ENCODE results near the gene KIT. TPM values are rescaled to one million over a fixed set of nuclear protein-coding genes. Genes with fewer than 3 reads are reported as not detected.
A peak's percentile ranks its signal among the peaks of the same experiment; 100 is the strongest.

KIT gene
- total and polyA plus RNA-seq, 4 donors, result 18.2 to 38.6 (median 24.6) TPM

DNA sequence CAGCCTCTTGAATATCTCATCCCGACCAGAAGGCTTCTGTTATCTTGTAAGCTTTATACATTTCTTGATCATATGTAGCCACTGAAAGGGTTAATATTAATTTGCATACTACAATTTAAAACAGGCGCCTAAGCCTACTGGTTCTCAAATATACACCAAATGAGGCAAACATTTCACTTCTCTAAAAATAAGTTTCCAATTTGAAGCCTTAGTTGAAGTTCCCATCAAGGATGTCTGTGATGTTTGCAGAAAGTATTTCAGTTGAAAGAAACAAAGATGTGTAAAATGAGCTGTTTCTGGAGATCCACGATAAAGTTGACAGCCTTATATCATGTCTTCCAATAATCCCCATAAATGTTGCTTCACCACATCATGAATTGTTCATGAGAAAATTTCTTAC lies 70.6 kb downstream of the KIT start:
- no peak for DNase-seq (ENCODE audit: low read depth in 4 of 6, low spot score in 6 of 6)
- no CpG with 5 or more reads among the region's 3 CpGs for WGBS (ENCODE audit: insufficient coverage)
- no peak overlapping the region for H3K27ac ChIP-seq (ENCODE audit: low read depth, low read length)
- H3K27me3 ChIP-seq (ENCODE audit: control insufficient read depth, insufficient read depth, low read length), result no peaks in the 10 kb centered on the region
- H3K36me3 ChIP-seq (ENCODE audit: control insufficient read depth, insufficient read depth, low read length), result no peaks in the 10 kb centered on the region
- H3K4me1 ChIP-seq (ENCODE audit: control insufficient read depth, insufficient read depth, low read length), result peaks cover under 1% of the 10 kb centered on the region
- no peaks in the 10 kb centered on the region for H3K9me3 ChIP-seq (ENCODE audit: control insufficient read depth, insufficient read depth, low read length)
- H3K4me3 ChIP-seq (ENCODE audit: low read depth, low read length), result no peak overlapping the region

DNA sequence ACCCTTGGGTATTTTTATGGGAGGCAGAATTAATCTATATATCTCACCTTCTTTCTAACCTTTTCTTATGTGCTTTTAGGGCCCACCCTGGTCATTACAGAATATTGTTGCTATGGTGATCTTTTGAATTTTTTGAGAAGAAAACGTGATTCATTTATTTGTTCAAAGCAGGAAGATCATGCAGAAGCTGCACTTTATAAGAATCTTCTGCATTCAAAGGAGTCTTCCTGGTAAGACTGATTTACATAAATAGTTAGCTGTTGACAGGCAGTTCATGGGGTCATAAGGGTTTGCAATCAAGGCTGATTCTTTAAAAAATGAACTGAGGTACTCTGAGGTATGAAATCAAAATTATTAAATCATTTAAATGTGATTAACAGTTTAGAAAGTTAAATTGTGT lies 71.5 kb downstream of the KIT start:
- no peaks in the 10 kb centered on the region for H3K27me3 ChIP-seq (ENCODE audit: control insufficient read depth, insufficient read depth, low read length)
- H3K36me3 ChIP-seq (ENCODE audit: control insufficient read depth, insufficient read depth, low read length), result no peaks in the 10 kb centered on the region
- H3K4me3 ChIP-seq (ENCODE audit: low read depth, low read length), result no peak overlapping the region
- WGBS (ENCODE audit: insufficient coverage), result no CpG with 5 or more reads among the region's 1 CpG
- no peak overlapping the region for H3K27ac ChIP-seq (ENCODE audit: low read depth, low read length)
- DNase-seq (ENCODE audit: low read depth in 4 of 6, low spot score in 6 of 6), result no peak
- H3K4me1 ChIP-seq (ENCODE audit: control insufficient read depth, insufficient read depth, low read length), result no peaks in the 10 kb centered on the region
- H3K9me3 ChIP-seq (ENCODE audit: control insufficient read depth, insufficient read depth, low read length), result no peaks in the 10 kb centered on the region

DNA sequence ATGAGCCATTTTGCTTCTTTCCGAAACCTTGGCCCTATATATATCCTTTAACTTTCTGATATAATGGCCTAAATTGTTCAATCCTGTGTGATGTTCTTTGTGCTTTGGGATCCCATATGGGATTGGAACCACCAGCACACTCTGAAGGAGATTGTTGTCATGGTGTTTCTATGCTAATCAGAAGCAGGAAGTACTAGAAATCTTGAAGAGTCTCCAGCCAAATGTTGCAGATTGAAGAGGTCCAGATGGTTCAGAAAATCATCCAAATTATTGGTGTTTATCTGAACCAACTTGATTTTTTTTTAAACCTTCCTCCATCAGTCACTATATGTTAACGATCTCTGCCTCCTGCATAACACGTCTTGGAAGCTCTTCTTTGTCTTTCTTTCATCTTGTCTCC lies 72.8 kb downstream of the KIT start:
- WGBS (ENCODE audit: insufficient coverage), result no CpG with 5 or more reads among the region's 3 CpGs
- no peaks in the 10 kb centered on the region for H3K4me1 ChIP-seq (ENCODE audit: control insufficient read depth, insufficient read depth, low read length)
- DNase-seq (ENCODE audit: low read depth in 4 of 6, low spot score in 6 of 6), result peak in 1 of 6 donors; percentile 56

DNA sequence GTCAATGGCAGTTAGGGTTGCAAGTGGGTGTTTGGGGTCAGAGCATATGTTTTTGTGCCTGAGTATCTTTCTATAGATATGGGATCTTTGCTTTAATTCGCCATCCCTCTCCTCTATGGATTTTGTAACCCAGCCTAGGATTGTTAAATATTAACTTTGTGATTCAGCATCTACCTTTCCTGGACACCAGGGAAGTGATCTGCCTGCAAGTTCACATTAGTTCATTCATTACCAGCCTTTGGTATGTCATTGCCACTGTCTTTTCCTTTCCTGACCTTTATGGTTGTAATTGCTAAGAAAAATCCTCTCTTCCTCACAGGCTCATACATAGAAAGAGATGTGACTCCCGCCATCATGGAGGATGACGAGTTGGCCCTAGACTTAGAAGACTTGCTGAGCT lies 73.8 kb downstream of the KIT start:
- WGBS (ENCODE audit: insufficient coverage), result 100% methylated on average over 1 of the region's 3 CpGs
- Histone ChIP-seq H3K4me1 (ENCODE audit: control insufficient read depth, insufficient read depth, low read length) (no peaks in the 10 kb centered on the region), H3K36me3 (ENCODE audit: control insufficient read depth, insufficient read depth, low read length) (no peaks in the 10 kb centered on the region), H3K9me3 (ENCODE audit: control insufficient read depth, insufficient read depth, low read length) (no peaks in the 10 kb centered on the region), H3K4me3 (ENCODE audit: low read depth, low read length) (no peak overlapping the region), H3K27ac (ENCODE audit: low read depth, low read length) (no peak overlapping the region), H3K27me3 (ENCODE audit: control insufficient read depth, insufficient read depth, low read length) (no peaks in the 10 kb centered on the region)
- DNase-seq (ENCODE audit: low read depth in 4 of 6, low spot score in 6 of 6), result no peak

More for the DNA sequence above, 72.8 kb downstream of the KIT start:
- H3K27me3 ChIP-seq (ENCODE audit: control insufficient read depth, insufficient read depth, low read length), result no peaks in the 10 kb centered on the region
- no peak overlapping the region for H3K4me3 ChIP-seq (ENCODE audit: low read depth, low read length)
- H3K36me3 ChIP-seq (ENCODE audit: control insufficient read depth, insufficient read depth, low read length), result no peaks in the 10 kb centered on the region
- no peaks in the 10 kb centered on the region for H3K9me3 ChIP-seq (ENCODE audit: control insufficient read depth, insufficient read depth, low read length)
- no peak overlapping the region for H3K27ac ChIP-seq (ENCODE audit: low read depth, low read length)

DNA sequence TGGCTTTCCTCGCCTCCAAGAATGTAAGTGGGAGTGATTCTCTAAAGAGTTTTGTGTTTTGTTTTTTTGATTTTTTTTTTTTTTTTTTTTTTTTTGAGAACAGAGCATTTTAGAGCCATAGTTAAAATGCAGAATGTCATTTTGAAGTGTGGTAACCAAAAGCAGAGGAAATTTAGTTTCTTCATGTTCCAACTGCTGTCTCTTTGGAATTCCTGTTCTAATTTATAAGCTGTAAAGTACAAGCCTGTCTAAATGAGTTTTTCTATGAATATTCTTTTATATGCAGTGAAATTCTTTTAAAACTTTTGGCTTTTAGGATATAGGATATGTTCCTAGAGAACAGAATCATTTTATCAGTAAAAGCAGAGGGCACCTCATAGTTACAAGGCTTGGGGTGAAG lies 74.2 kb downstream of the KIT start:
- H3K4me1 ChIP-seq (ENCODE audit: control insufficient read depth, insufficient read depth, low read length), result no peaks in the 10 kb centered on the region
- H3K9me3 ChIP-seq (ENCODE audit: control insufficient read depth, insufficient read depth, low read length), result no peaks in the 10 kb centered on the region
- DNase-seq (ENCODE audit: low read depth in 4 of 6, low spot score in 6 of 6), result no peak
- 100% methylated on average over 1 of the region's 1 CpG for WGBS (ENCODE audit: insufficient coverage)
- H3K27ac ChIP-seq (ENCODE audit: low read depth, low read length), result no peak overlapping the region
- H3K27me3 ChIP-seq (ENCODE audit: control insufficient read depth, insufficient read depth, low read length), result no peaks in the 10 kb centered on the region
- no peak overlapping the region for H3K4me3 ChIP-seq (ENCODE audit: low read depth, low read length)
- H3K36me3 ChIP-seq (ENCODE audit: control insufficient read depth, insufficient read depth, low read length), result no peaks in the 10 kb centered on the region

DNA sequence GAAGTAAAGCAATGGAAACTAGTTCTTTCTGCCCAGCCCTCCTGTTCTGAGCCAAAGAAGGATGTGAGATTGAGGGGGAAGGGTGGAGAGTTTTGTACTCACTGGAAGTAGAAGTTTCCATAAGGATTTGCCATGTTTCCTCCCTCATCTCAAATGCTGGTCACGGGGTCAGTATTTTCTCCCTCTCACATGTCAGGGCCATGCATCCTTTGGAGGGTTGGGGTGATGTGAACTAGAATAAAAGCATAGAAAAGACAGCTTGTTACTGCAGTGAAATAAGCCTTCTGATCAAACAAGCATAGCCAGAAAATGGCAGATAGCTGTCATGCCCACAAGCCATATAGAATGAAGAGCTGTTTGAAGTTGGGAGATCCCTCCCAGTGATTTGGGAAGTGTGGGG lies 79.7 kb downstream of the KIT start:
- no peaks in the 10 kb centered on the region for H3K27me3 ChIP-seq (ENCODE audit: control insufficient read depth, insufficient read depth, low read length)

DNA sequence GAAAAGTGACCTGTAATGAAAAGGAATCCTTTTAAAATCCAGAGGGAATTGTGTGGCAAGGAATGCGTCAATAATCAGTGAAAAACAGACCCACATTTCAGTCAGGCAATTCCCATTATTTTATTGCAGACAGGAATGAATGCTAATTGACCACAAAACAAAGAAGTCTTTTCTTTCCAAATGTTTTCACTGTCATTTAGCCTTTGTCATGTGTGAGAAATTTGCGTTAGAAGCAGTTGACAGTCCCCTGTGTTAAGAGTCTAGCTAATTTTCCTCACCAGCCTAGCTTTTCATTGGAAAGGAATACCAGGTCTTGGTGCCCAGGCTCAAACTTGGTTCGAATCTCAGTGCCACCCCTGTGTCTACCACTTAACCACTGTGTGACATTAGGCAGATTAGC lies 83.4 kb downstream of the KIT start:
- H3K4me3 ChIP-seq (ENCODE audit: low read depth, low read length), result no peak overlapping the region
- DNase-seq (ENCODE audit: low read depth in 4 of 6, low spot score in 6 of 6), result peak in 2 of 6 donors; percentile 27 to 39
- H3K9me3 ChIP-seq (ENCODE audit: control insufficient read depth, insufficient read depth, low read length), result peaks cover 1% of the 10 kb centered on the region
- peaks cover 3% of the 10 kb centered on the region for H3K36me3 ChIP-seq (ENCODE audit: control insufficient read depth, insufficient read depth, low read length)
- H3K27me3 ChIP-seq (ENCODE audit: control insufficient read depth, insufficient read depth, low read length), result no peaks in the 10 kb centered on the region
- H3K27ac ChIP-seq (ENCODE audit: low read depth, low read length), result no peak overlapping the region
- WGBS (ENCODE audit: insufficient coverage), result no CpG with 5 or more reads among the region's 3 CpGs
- no peaks in the 10 kb centered on the region for H3K4me1 ChIP-seq (ENCODE audit: control insufficient read depth, insufficient read depth, low read length)

More for the DNA sequence above, 79.7 kb downstream of the KIT start:
- Histone ChIP-seq H3K9me3 (ENCODE audit: control insufficient read depth, insufficient read depth, low read length) (no peaks in the 10 kb centered on the region), H3K4me1 (ENCODE audit: control insufficient read depth, insufficient read depth, low read length) (no peaks in the 10 kb centered on the region), H3K4me3 (ENCODE audit: low read depth, low read length) (no peak overlapping the region), H3K36me3 (ENCODE audit: control insufficient read depth, insufficient read depth, low read length) (peaks cover 3% of the 10 kb centered on the region), H3K27ac (ENCODE audit: low read depth, low read length) (no peak overlapping the region)
- no CpG with 5 or more reads among the region's 1 CpG for WGBS (ENCODE audit: insufficient coverage)
- no peak for DNase-seq (ENCODE audit: low read depth in 4 of 6, low spot score in 6 of 6)

DNA sequence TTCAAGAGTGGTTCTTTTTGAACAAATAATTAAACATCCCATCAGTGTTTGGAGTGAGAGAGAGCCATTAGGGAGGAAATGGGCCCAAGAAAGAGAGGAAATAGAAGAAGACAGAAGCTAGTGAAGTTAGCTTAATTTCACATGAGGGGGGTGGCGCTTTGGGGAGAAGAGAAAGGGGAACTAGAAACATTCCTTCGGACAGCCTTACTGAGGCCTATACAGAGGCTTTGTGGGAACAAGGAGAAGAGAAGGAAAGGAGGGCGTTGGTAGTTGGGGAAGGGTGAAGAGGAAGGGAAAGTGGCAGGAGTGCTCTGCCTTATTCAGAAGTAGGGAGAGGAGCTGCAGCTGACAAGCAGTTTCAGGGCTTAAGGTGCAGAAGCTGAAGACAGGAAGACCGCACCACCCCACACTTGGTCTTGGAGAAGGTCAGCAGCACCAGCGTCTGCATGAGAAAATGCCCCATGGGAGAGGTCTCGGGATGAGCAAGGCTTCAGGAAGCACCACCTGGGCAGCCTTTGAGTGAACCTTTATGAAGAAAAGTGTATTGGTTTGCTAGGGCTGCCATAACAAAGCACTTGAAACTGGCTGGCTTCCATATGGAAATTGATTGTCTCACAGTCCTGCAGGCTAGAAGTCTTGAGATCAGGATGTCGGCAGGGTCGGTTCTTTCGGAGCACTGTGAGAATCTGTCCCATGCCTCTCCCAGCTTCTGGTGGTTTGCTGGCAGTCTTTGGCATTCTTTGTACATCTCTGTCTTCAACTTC lies 85.1 kb downstream of the KIT start:
- 96% methylated on average over 8 of the region's 9 CpGs for WGBS (ENCODE audit: insufficient coverage)
- no peak overlapping the region for H3K27ac ChIP-seq (ENCODE audit: low read depth, low read length)
- DNase-seq (ENCODE audit: low read depth in 4 of 6, low spot score in 6 of 6), result no peak

DNA sequence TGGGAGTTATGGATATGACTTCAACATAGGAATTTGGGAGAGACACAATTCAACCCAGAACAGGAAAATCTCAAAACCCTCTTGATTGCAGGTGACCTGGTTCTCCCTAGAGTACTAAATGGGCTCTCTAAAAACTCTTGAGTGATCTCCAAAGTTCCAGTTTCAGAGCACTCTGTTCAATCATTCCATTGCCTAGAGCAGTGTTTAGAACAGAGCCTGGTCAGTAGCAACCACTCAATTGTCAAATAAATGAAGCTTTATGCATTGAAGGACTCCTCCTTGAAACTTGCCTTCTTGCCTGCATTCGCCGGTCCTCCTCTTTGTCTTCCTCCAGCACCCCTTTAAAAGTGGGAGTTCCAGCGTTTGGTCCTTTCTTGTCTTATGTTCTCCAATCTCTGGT lies 85.8 kb downstream of the KIT start:
- H3K27ac ChIP-seq (ENCODE audit: low read depth, low read length), result no peak overlapping the region
- no peaks in the 10 kb centered on the region for H3K27me3 ChIP-seq (ENCODE audit: control insufficient read depth, insufficient read depth, low read length)
- no peak overlapping the region for H3K4me3 ChIP-seq (ENCODE audit: low read depth, low read length)
- H3K4me1 ChIP-seq (ENCODE audit: control insufficient read depth, insufficient read depth, low read length), result no peaks in the 10 kb centered on the region
- H3K36me3 ChIP-seq (ENCODE audit: control insufficient read depth, insufficient read depth, low read length), result no peaks in the 10 kb centered on the region
- WGBS (ENCODE audit: insufficient coverage), result 95% methylated on average over 3 of the region's 3 CpGs
- peaks cover 1% of the 10 kb centered on the region for H3K9me3 ChIP-seq (ENCODE audit: control insufficient read depth, insufficient read depth, low read length)
- no peak for DNase-seq (ENCODE audit: low read depth in 4 of 6, low spot score in 6 of 6)

More for the DNA sequence above, 85.1 kb downstream of the KIT start:
- no peaks in the 10 kb centered on the region for H3K27me3 ChIP-seq (ENCODE audit: control insufficient read depth, insufficient read depth, low read length)
- no peaks in the 10 kb centered on the region for H3K4me1 ChIP-seq (ENCODE audit: control insufficient read depth, insufficient read depth, low read length)
- peaks cover 3% of the 10 kb centered on the region for H3K36me3 ChIP-seq (ENCODE audit: control insufficient read depth, insufficient read depth, low read length)
- H3K9me3 ChIP-seq (ENCODE audit: control insufficient read depth, insufficient read depth, low read length), result peaks cover 1% of the 10 kb centered on the region
- H3K4me3 ChIP-seq (ENCODE audit: low read depth, low read length), result no peak overlapping the region

DNA sequence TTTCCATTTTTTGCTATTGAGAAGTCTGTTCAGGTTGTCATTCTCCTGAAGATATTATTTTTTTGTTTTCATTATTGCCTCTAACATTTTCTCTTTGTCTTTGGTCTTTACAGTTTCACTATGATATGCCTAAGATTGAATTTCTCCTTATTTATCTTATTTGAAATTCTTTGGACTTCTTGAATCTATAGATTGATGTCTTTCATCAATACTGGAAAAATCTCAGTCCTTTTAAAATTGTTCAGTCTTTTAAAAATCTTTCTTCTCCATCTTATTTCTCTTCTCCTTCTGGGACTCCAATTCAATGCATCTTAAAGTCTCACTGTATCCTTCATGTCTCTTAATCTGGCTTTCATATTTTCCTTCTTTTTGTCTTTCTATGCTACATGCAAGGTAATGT lies 86.7 kb downstream of the KIT start:
- H3K4me1 ChIP-seq (ENCODE audit: control insufficient read depth, insufficient read depth, low read length), result no peaks in the 10 kb centered on the region

More for the DNA sequence above, 86.7 kb downstream of the KIT start:
- no peak for DNase-seq (ENCODE audit: low read depth in 4 of 6, low spot score in 6 of 6)
- no peaks in the 10 kb centered on the region for H3K36me3 ChIP-seq (ENCODE audit: control insufficient read depth, insufficient read depth, low read length)
- no peak overlapping the region for H3K4me3 ChIP-seq (ENCODE audit: low read depth, low read length)
- H3K27me3 ChIP-seq (ENCODE audit: control insufficient read depth, insufficient read depth, low read length), result no peaks in the 10 kb centered on the region
- peaks cover 1% of the 10 kb centered on the region for H3K9me3 ChIP-seq (ENCODE audit: control insufficient read depth, insufficient read depth, low read length)
- no peak overlapping the region for H3K27ac ChIP-seq (ENCODE audit: low read depth, low read length)

All from spinal cord (tissue), 10 donors.